GM03348 (cell line): ENCODE results near the gene HHATL.

ENCODE experiments used
- DNase-seq: peaks from one replicate; pipeline ENCODE4 v3.0.0; 2012; ENCODE audit warnings: low spot score

HHATL gene

GRCh38 chr3:42698216-42698910 is 4.2 kb downstream of the HHATL start:
- DNase-seq, result no peak

GRCh38 chr3:42697289-42698051 is 5.1 kb downstream of the HHATL start:
- no peak for DNase-seq

- no peak for DNase-seq
Observed at GRCh38 chr3:42696356-42697288, 6.0 kb downstream of the HHATL start.

- no peak for DNase-seq
Observed at GRCh38 chr3:42694366-42694765, 8.2 kb downstream of the HHATL start.

DNA sequence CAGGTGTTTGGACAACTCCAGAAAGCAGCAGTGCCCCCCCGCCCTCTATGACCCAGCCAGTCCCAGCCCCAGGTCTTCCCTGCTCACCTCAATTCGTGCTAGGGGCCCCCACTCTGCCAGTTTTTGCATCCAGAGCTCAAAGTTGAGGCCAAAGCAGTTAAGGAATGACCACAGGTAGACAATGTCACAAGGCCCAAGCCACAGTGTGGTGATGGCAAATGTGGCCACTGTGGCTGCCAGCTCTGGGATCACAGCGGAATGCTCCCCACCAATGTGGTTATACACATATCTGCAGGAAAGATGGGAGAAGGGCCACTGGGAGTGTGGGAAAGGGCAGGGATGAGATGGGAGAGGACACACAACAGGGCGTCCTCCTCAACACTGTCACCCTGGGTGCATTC is 9.1 kb downstream of the HHATL start:
- DNase-seq, result no peak

GRCh38 chr3:42692667-42693529 is 9.7 kb downstream of the HHATL start:
- DNase-seq, result no peak

DNA sequence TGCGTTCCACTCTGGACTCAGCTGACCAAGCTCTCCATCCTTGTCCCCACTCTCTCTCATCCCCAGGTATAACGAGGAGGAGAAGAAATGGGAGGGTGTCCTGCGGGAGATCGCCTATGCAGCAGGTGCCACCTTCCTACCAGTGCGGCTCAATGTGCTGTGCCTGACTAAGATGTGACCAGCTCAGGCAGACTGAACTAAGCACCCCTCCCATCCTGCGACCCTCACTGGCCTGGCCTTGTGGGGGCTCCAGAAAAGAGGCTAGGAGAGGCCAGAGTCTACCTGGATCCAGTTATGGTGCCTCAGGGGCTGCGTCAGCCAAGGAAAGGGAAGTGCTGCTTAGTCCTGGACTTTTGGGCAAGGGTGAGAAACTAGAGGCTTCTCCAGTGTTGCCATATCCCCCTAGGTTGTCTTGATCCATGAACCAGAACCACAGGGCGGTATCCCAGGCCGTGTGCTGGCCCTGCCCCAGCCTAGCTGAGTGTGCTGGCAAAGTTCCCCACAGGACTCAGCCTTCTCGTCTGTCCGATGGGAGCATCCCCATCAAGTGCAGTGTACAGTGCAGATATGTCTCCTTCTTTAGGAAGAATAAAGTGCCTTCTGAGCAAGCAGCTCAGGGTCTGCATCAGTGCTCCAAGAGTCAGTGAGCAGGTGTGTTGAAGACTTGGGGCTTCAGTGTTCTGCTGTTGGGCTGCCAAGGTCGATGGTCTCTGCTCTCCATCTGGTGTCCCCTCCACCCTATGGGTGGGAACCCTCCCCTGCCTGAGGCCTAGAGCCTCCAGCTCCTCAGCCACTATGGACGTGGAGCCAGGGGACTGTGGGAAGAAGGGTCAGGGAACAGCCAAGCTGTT is 10.6 kb downstream of the HHATL start:
- DNase-seq, result no peak

DNA sequence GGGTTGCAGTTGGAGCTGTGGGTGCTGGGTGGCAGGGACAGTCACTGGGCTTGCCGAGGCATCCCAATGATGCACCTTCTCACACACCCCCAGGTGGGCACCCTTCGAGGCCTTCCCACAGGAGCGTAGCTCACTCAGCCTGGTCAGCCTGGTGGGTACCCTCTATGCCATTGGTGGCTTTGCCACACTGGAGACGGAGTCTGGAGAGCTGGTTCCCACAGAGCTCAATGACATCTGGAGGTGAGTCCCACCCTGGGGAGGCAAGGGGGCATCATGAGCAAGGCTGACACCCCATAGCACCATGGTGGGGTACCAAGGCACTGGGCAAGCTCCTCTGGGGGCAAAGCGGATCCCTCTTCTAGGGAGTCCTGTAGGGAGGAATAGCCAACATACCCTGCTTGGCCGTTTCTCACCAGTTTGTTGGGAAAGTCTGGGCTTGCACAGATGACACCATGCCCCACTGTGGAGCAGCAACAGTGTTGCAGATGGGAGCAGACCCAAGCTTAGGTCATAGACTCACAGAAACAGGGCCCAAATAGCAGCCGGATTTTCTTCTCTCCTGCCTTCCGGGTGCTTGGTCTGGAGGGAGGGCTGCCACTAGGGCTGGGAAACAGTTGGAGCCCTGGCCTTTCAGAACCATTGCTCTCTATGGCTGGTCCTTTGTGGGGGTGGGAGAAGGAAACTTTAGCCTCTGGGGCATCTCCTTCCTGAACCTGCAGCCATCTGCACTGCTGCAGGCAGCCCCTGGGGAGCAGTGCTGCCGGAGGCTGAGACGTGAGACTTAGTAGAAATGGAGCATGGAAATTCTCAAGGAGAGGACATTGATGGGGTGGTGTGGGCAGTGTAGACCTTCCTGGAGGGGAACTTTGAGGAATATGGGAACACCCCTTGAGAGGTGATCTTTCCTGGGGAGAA is 11.6 kb downstream of the HHATL start:
- DNase-seq, result no peak

DNA sequence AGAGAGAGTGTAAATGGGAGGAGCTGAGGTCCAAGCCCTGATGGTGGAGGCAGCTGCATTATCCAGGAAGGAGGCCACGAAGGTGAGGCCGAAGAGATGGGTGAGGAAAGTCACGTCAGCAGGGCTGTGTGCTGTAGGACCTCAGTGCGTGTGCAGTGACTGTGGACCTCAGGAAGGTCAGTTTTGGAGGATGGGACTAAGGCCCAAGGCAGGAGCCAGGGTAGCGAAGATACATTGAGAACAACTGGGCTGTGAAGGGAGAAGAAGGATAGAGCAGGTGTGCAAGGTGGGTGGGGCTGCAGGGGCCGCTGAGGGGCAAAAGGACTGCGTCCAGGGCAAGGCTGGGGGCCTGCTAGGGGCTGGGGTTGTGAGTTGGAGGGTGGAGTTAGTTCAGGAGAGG is 12.4 kb downstream of the HHATL start:
- no peak for DNase-seq

DNA sequence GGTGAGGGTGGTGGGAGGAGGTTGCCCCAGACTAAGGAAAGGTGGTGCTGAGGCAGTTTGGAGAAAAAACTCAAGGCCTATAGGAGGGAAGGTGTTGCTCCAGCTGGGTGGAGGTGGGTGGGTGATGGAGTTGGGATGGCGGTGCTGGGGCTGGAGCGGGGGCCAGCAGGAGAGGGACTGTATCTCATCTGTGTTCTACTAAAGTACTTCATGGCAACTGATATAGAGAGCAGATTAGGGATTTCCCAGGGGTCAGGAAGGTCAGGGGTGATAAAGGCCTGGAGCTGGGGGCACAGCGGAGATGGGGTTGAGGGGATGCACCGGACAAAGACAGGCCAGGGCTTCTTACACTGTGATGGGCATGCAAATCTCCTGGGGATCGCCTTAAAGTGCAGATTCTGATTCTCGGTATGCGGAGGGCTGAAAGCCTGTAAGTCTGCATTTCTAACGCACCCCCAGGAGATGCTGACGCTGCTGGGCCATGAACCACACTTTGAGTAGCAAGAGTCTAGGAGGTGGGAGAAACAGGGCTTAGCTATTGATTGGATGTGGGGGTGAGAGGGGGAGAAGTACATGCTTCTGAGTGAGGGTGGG is 13.1 kb downstream of the HHATL start:
- DNase-seq, result no peak

GRCh38 chr3:42688487-42689420 is 13.8 kb downstream of the HHATL start:
- no peak for DNase-seq

GRCh38 chr3:42688016-42688415 is 14.6 kb downstream of the HHATL start:
- no peak for DNase-seq

- no peak for DNase-seq
Observed at GRCh38 chr3:42686832-42687650, 15.6 kb downstream of the HHATL start.

- DNase-seq, result no peak
Observed at GRCh38 chr3:42685891-42686820, 16.4 kb downstream of the HHATL start.

GRCh38 chr3:42685363-42685881 is 17.2 kb downstream of the HHATL start, which contains the start of gene KLHL40:
KLHL40 (plus strand) TSS chr3:42685537; CDS start chr3:42685619, 82 bp downstream.
- no peak for DNase-seq
